CD4-positive, alpha-beta T cell treated with Interleukin-4 for 1 hour (primary cell): Measurements from ENCODE around the gene PET100.

ENCODE experiments used
- DNase-seq, 2 donors: peaks; one replicate each; pipeline ENCODE4 v3.0.0-alpha.2; 2020 to 2022

Gene PET100

GRCh38 chr19:7612282-7613274, 17.0 kb upstream of the PET100 start:
- DNase-seq, result no peak

GRCh38 chr19:7614859-7615741, 14.5 kb upstream of the PET100 start:
- DNase-seq, result no peak

GRCh38 chr19:7617172-7617571, 12.4 kb upstream of the PET100 start:
- no peak for DNase-seq

- DNase-seq, result no peak
Observed at GRCh38 chr19:7617735-7618134, 11.9 kb upstream of the PET100 start.

- DNase-seq, result no peak
Observed at GRCh38 chr19:7618348-7618747, 11.2 kb upstream of the PET100 start.

- no peak for DNase-seq
Observed at GRCh38 chr19:7618771-7619510, 10.7 kb upstream of the PET100 start.

- DNase-seq, result no peak
Observed at GRCh38 chr19:7619671-7620441, 9.7 kb upstream of the PET100 start.

GRCh38 chr19:7620442-7621412, 8.9 kb upstream of the PET100 start:
- no peak for DNase-seq

GRCh38 chr19:7622933-7623685, 6.5 kb upstream of the PET100 start:
- no peak for DNase-seq

- DNase-seq, result no peak
Observed at GRCh38 chr19:7623725-7624603, 5.6 kb upstream of the PET100 start.

- DNase-seq, result no peak
Observed at GRCh38 chr19:7624810-7625209, 4.8 kb upstream of the PET100 start.

- no peak for DNase-seq
Observed at GRCh38 chr19:7625763-7626372, 3.7 kb upstream of the PET100 start.

GRCh38 chr19:7627166-7627565, 2.4 kb upstream of the PET100 start:
- DNase-seq, result no peak

GRCh38 chr19:7628589-7629311, 843 bp upstream of the PET100 start:
- no peak for DNase-seq

GRCh38 chr19:7631577-7631976, 2.0 kb downstream of the PET100 start:
- DNase-seq, result no peak

GRCh38 chr19:7632340-7633203, 3.0 kb downstream of the PET100 start:
- DNase-seq, result no peak

- no peak for DNase-seq
Observed at GRCh38 chr19:7633698-7634097, 4.1 kb downstream of the PET100 start, which contains the start of gene PCP2. Gene PCP2 (minus strand): TSS chr19:7633719. CDS start chr19:7633457, 262 bp downstream.
